GM10847 (cell line): Measurements from ENCODE around the gene SFMBT2.

ENCODE experiments used
- POLR2A ChIP-seq: IDR thresholded peaks from 2 replicates; pipeline ENCODE4 v1.6.1; 2011; ENCODE audit not compliant: insufficient read length; ENCODE audit errors: extremely low read depth

The SFMBT2 gene

DNA sequence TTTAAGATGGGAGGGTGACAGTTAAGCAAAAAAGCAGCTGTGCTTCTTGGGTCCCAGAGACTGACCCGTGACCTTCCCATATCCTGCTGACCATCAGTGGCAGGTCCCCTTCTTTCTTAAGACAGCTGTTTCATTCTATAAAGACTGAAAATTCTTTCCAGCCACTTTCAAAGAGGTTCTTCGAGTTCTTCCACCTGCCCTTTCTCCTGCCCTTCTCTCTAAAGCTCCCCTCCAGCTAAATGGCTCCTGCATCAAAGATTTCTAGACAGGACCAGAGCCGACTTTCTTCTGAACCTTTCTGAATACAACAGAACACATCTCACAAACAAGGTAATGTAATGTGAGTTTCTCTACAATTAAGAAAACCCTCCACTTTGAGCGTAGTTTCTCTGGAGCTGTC, 180.8 kb downstream of the SFMBT2 start:
- no peak for TF ChIP-seq POLR2A

- no peak for TF ChIP-seq POLR2A
These were observed 185.7 kb downstream of the SFMBT2 start for GRCh38 chr10:7225133-7225532.

DNA sequence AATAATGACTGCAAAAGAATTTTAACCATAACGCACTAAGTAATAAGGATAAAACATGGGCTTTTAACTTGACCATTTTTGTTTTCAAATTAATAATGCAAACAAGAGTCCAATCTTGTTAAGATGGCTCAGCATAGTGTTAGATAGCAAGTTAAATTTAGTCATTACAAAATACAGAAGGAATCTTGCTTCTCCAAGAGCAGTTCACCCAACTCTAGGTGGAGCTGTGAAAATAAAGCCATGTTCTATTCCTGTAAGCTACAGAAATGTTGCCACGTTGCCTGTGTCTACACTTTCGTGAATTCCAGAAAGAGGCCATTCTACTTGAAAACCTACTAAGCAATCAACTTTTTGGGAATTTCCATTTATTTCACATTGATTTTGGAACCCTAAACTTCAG, 191.9 kb downstream of the SFMBT2 start:
- no peak for TF ChIP-seq POLR2A

DNA sequence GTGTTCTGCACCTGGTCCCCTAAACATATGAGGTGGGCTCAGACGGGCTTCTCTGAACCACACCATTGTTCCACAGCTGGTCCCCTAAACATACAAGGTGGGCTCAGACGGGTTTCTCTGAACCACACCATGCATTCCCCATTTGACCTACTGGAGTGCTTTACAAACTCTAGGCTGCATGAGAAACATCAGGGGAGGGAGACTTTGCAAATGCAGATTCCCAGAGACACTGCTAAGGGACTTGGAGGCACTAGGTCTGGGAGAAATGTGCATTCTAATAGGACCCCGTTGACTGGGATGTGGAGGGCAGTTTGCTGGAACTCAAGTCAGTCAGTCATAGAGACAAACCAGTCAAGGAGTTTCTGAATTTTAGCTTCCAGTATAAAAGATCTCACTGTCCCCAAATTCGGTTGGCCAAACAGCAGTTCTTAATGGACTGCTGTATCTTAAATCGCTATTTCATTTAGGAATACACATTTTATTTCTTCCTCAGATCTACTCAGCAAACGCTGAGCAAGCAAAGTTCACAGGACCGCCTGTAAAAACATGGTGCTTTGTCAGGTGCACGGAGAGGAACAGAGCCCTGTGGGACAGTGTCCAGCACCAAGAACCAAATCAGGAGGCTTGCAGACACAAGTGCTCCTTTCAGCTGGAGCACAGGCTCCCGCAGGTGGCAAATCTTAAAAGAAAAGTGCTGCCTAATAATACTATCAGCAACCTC, 198.8 kb downstream of the SFMBT2 start:
- no peak for TF ChIP-seq POLR2A

DNA sequence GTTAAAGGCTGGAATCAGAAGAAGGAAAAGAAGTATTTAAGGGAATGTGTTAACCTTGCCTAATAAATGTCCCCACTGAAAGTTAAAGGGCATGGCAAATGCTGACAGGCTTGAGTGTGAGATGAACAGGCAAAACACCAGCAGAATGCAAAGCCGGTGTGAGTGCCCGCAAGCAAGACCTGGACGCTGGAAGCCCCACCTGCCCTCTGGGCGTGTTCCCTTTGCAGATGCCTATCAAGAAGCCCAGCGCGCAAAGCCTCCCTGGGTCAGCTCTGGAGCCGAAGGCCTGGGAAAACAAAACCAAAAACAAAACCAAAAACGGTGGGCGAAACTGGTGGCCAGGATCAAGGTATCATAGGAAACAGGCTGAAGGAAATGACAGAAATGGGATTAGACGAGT, 200.3 kb downstream of the SFMBT2 start:
- no peak for TF ChIP-seq POLR2A

DNA sequence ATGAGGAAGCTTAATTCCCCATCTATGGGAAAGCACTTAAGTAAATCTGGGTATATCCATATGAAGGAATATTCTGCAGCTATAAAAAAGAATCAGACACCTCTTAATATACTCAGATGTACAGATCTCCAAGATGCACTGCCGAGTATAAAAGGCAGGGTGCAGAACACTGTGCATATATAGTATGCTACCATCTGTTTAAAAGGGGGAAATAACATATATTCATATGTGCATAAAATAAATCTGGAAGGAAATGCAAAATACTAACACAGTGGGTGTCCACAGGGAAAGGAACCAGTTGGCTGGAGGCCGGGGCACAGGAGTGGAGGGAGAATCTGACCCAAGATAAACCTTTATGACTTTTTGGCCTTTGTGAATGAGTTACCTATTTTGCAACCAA, 201.4 kb downstream of the SFMBT2 start:
- no peak for TF ChIP-seq POLR2A

DNA sequence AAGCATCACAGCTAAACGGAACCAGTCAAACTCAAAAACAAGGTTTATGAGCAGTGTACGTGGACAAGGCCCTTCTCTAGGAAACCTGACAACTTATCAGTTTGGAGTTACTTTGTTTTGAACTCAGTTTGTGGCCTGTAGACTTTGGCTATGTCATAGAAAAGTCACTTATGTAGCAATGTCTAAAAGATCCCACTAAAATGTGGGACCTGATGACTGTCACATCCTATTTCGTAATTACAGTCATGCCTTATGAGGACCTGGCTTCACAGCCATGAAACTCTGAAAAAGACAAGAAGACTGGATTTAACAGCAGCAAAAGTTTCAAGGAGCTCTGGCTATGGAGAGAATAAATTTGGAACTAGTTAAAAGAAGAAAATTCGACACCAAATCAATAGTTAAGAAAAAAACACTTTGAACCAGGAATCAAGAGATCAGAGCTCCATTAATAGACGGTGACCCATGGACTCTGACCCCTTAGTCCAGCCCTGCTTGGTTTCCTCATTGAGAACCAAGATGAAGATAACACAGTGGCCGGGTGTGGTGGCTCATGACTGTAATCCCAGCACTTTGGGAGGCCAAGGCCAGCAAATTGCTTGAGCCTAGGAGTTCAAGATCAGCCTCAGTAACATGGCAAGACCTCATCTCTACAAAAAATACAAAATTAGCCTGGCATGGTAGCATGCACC, 204.3 kb downstream of the SFMBT2 start:
- no peak for TF ChIP-seq POLR2A

DNA sequence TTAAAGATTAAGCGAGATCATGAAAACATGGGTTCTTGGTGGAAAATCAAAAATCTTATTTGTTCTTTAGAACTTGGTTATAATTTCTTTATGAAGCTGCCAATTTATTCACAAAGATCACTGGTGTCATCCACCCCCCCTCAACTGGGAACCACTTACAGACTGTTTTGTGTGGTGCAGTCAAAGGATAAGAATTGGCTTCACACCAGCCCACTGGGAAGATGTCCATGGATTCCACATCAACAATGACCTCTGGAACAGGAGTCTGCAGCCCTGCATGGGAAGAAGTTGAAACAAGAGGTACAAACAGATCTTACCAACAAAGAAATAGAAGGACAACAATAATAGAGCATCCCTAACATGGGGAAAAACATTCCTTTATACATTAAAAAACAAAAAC, 205.2 kb downstream of the SFMBT2 start:
- no peak for TF ChIP-seq POLR2A

GRCh38 chr10:7202793-7203355, 208.0 kb downstream of the SFMBT2 start:
- no peak for TF ChIP-seq POLR2A

- no peak for TF ChIP-seq POLR2A
These were observed 211.6 kb downstream of the SFMBT2 start for GRCh38 chr10:7199152-7199760.

GRCh38 chr10:7196284-7196683, 214.6 kb downstream of the SFMBT2 start:
- no peak for TF ChIP-seq POLR2A

- no peak for TF ChIP-seq POLR2A
These were observed 215.7 kb downstream of the SFMBT2 start for GRCh38 chr10:7195118-7195517.

DNA sequence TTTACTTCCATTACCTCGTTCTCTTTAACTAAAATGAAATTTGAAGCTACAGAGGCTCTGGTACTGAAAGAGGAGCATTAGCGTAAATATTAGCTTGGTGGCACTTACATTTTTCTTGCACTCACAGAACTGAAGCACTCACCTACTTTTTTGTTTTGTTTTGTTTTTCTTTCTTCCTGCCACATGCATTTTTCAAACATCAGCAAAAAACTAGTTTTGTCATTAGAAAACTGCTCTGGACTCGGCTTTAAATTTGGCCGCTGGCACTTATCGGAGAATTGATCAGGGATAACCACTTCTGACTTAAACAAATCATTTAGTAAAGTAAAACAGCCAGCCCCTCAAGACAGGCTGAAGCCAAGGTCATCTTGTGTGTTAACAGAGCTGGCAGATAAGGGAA, 216.3 kb downstream of the SFMBT2 start:
- no peak for TF ChIP-seq POLR2A

DNA sequence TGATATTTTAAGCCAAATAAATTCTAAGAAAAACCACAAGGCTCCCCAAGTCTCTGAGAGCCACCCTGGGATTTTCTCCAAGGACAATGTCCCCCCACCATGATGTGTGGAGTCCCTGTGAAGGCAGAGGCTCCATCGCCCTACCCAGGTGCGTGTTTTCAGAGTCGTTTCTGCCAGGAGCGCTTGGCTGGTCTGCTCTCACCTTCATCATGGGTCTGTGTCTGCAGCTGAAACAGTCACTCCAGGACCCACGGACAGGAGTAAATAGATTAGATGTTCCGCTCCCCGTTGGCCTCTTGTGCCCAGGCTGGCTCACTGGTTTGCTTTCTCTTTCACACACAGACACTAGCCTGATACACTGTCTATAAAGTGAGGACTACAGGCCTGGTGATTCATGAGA, 217.5 kb downstream of the SFMBT2 start:
- TF ChIP-seq POLR2A = no peak

DNA sequence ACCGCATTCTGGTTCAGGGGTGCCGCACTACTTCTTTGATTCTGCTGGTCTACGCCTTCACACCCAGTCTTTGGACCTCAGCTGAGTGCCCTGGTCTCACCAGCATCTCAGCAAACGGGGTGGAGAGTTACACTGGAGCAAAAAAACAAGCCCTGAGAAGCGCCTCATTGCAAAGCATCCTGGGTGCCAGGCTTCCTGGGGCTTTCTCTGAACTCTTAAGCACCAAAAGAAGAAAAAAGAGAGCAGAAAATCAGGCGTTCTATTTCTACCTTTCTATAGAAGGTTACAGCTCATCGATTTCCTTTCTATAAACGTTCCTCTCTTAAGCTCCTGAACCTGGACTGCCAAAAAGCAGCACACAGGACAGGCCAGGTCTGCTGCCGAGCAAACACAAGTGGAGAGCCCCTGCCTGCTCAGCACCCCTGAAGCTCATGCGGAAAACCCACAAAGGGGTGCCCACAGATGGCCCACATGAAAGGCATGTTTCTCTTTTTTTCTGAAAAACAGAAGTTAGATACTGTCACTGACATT, 217.9 kb downstream of the SFMBT2 start:
- TF ChIP-seq POLR2A = no peak

GRCh38 chr10:7192061-7192460, 218.8 kb downstream of the SFMBT2 start:
- TF ChIP-seq POLR2A = no peak
